ENCODE measurements around the gene SLC66A2. TPM values are rescaled to one million over a fixed set of nuclear protein-coding genes. Genes with fewer than 3 reads are reported as not detected.

SLC66A2 gene
- total RNA-seq, 2 donors from 2014 or later = 74.9 to 88.0 TPM

DNA sequence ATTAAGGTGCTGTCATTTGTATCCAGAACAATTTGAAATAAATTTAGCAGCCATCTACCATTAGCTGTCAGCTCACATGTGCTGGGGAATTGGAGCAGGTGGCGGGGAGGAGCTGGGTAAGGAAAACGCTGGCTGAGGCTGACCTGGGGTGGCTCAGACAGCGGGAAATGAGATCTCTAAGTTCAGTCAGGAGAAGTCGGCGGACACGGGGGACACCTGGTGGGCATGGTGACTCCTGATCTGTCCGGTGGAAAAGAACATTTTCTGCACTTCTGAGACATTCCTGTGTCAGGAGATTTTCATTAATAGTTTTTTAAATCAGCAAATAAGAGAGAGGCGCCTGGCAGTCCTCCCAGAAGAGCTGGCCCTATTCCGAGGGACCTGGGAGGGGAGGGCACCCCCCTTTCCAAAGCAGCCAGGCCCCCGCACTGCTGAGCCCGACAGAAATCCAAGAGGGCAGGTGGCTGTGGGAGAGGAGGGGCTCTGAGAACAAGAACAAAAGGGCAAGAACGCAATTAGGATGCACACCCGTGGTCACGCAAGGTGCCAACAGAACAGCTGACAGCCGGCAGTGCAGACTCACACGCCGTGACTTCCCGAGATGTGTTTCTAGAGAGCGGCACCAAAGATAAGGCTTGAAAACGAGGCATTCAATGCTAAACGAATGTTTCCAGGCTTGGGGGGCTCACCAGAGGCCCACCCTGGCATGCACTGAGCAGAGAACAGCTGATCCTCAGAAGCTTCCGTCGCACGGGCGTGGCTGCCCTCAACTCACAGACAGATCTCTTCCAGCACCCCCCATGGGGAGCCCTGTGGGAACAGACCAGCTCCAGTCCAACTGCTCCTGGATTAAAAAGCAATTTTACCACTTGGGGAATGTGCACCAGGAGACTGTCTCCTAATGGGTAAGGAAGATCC lies 26.4 kb downstream of the SLC66A2 start:
- DNase-seq = peak; percentile 14
- H3K9me3 ChIP-seq = no peaks in the 10 kb centered on the region
- no peaks in the 10 kb centered on the region for H3K36me3 ChIP-seq
- no peak overlapping the region for H3K27ac ChIP-seq
- intact Hi-C loops (cut with DNase I) = no loop called here
- no peaks in the 10 kb centered on the region for H3K4me1 ChIP-seq
- no peak overlapping the region for H3K9ac ChIP-seq (ENCODE audit: low read depth in 2 of 2, low read length in 2 of 2)
- TF ChIP-seq, protein P1, sequence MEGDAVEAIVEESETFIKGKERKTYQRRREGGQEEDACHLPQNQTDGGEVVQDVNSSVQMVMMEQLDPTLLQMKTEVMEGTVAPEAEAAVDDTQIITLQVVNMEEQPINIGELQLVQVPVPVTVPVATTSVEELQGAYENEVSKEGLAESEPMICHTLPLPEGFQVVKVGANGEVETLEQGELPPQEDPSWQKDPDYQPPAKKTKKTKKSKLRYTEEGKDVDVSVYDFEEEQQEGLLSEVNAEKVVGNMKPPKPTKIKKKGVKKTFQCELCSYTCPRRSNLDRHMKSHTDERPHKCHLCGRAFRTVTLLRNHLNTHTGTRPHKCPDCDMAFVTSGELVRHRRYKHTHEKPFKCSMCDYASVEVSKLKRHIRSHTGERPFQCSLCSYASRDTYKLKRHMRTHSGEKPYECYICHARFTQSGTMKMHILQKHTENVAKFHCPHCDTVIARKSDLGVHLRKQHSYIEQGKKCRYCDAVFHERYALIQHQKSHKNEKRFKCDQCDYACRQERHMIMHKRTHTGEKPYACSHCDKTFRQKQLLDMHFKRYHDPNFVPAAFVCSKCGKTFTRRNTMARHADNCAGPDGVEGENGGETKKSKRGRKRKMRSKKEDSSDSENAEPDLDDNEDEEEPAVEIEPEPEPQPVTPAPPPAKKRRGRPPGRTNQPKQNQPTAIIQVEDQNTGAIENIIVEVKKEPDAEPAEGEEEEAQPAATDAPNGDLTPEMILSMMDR (IDR thresholded peaks at IDR 0.05) = no peak
- H3K27me3 ChIP-seq = no peaks in the 10 kb centered on the region
- no peak overlapping the region for H3K4me3 ChIP-seq

DNA sequence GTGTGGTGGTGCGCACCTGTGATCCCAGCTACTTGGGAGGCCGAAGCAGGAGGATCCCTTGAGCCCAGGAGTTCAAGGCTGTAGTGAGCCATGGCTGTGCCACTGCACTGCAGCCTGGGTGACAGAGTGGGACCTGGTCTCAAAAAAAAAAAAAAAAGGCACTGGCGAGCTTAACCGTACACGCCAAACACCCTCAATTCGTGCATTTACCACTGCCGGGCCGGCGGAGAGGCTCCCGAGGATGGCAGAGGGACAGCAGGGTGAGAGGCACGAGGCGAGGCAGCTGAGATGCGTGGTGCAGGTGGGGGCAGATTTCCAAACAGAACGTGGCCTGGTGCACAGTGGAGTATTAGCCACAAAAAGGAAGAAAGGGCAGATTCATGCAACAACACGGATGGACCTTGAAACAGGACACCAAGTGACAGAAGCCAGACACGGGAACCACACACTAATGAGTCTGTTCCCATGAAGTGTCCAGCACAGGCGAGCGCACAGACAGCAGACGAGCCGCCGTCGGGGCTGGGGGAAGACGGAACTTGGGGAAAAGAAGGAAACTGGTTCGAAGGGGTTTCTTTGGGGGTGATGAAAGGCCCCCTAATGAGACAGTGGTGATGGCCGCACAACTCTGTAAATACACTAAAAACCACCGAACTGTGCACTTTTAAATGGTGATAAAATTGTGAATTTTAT lies 27.4 kb downstream of the SLC66A2 start:
- TF ChIP-seq, protein P1 (IDR thresholded peaks at IDR 0.05) = no peak
- Histone ChIP-seq H3K36me3 (no peaks in the 10 kb centered on the region), H3K4me3 (no peak overlapping the region), H3K4me1 (no peaks in the 10 kb centered on the region), H3K9me3 (no peaks in the 10 kb centered on the region), H3K9ac (ENCODE audit: low read depth in 2 of 2, low read length in 2 of 2) (no peak overlapping the region), H3K27ac (no peak overlapping the region), H3K27me3 (no peaks in the 10 kb centered on the region)
- intact Hi-C loops (cut with DNase I) = no loop called here
- DNase-seq = no peak

DNA sequence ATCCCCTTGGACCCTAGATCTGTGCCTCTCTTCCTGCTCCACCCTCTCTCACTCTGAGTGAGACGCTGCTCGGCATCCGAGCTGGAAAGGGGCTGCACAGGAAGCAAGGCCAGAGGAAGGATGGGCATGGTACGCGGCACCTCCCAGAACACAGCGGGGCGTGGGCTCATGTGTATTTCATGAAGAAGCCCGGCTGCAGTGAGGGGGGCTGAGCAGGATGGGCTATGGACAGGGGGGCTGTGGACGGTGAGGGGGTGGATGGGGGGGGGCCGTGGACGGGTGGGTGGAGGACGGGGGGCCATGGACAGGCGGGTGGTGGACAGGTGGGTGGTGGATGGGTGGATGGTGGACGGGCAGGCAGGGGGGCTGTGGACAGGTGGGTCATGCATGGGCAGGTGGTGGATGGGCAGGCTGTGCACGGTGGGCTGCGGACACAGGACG lies 28.5 kb downstream of the SLC66A2 start:
- Histone ChIP-seq H3K4me1 (no peaks in the 10 kb centered on the region), H3K27ac (no peak overlapping the region), H3K9ac (ENCODE audit: low read depth in 2 of 2, low read length in 2 of 2) (no peak overlapping the region), H3K36me3 (peaks cover 4% of the 10 kb centered on the region), H3K9me3 (no peaks in the 10 kb centered on the region), H3K27me3 (no peaks in the 10 kb centered on the region), H3K4me3 (no peak overlapping the region)
- intact Hi-C loops (cut with DNase I) = no loop called here
- DNase-seq = peak; percentile 9
- TF ChIP-seq, protein P1 (IDR thresholded peaks at IDR 0.05) = no peak

DNA sequence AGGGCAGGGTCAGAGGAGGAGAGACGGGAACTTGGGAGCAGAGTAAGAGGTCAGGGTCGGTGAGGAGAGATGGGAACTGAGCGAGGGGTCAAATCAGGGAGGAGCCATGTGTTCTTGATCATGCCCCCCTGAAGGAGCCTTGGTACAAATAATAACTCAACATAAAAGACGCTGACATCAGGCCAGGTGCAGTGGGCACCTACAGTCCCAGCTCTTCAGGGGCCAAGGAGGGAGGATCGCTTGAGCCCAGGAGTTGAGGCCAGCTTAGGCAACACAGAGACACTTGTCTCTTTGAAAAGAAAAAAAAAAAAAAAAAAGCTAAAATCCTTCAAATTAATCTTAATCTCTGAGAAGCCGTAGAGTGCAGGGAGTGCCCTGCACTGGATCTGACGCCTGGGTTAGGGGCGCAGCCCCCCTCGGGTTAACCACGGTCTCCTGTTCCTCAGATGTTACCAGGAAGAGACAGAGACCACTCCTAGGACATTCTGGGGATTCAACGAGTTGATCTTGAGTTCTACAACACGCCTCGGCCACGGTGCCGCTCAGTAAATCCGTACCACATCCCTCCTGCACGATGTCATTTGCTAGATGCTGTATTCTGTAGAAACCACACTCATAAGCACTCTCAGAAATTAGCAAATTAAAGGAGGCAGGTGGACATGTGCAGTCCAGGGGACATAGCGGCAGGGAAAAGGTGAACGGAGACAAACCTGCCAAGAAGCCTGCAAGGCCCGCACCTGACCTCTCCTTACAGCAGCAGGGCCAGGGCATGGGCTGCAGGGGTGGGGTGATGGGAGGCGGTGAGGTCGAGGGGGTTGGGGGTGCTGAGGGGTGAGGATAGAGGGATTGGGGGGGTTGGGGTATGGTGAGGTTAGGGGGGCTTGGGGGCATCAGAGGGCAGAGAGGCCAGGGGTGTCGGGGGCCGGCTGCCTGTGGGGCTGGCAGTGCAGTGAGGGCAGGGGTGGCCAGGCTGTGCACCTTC lies 29.2 kb downstream of the SLC66A2 start:
- H3K4me3 ChIP-seq = no peak overlapping the region
- peak; percentile 12 for DNase-seq
- H3K36me3 ChIP-seq = peaks cover 4% of the 10 kb centered on the region
- intact Hi-C loops (cut with DNase I) = no loop called here
- no peak overlapping the region for H3K27ac ChIP-seq
- TF ChIP-seq, protein P1 (IDR thresholded peaks at IDR 0.05) = no peak
- no peaks in the 10 kb centered on the region for H3K9me3 ChIP-seq
- H3K4me1 ChIP-seq = no peaks in the 10 kb centered on the region
- no peak overlapping the region for H3K9ac ChIP-seq (ENCODE audit: low read depth in 2 of 2, low read length in 2 of 2)
- H3K27me3 ChIP-seq = no peaks in the 10 kb centered on the region

DNA sequence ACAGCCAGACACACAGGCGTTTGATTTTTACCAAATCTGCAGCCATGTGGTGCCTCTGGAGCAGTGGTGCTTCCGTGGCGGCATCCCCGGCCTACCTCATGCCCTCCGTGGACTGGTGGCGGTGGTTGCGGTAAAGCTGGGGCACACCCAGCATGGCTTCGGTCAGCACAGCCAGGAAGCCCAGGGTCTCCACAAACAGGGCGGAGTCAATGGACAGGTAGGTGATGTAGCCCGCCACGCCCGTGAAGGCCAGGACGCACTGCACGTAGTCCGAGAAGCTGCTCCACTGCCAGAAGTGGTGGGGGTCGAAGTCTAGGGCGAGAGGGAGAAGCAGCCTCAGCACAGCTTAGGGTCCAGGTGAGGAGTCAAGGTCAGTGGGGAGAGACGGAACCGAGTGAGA lies 32.4 kb downstream of the SLC66A2 start:
- intact Hi-C loops (cut with DNase I) = no loop called here
- no peaks in the 10 kb centered on the region for H3K4me1 ChIP-seq
- no peaks in the 10 kb centered on the region for H3K27me3 ChIP-seq
- no peak overlapping the region for H3K4me3 ChIP-seq
- no peak for DNase-seq
- no peaks in the 10 kb centered on the region for H3K9me3 ChIP-seq
- no peak overlapping the region for H3K9ac ChIP-seq (ENCODE audit: low read depth in 2 of 2, low read length in 2 of 2)
- TF ChIP-seq, protein P1 (IDR thresholded peaks at IDR 0.05) = no peak
- no peak overlapping the region for H3K27ac ChIP-seq
- peaks cover 4% of the 10 kb centered on the region for H3K36me3 ChIP-seq

Data from colonic mucosa (tissue), 4 donors.